Gastroesophageal sphincter (tissue), 3 donors: ENCODE results near the gene KYAT1.

Source experiments
- EP300 ChIP-seq: sonication (generic); formaldehyde crosslinking; IDR thresholded peaks from one replicate; pipeline ENCODE4 v1.6.1; 2017; ENCODE audit warnings: antibody characterized with exemption, mild to moderate bottlenecking
- POLR2AphosphoS5 ChIP-seq: sonication (generic); formaldehyde crosslinking; IDR thresholded peaks from one replicate; pipeline ENCODE4 v1.6.1; 2017; ENCODE audit warnings: antibody characterized with exemption
- TF ChIP-seq, protein P1 (sequence below), 4 experiments: fragments of 200-600 bp in 2 of 4; fragments of 450-650 bp in 2 of 4; sonication (generic) in 1 of 4; IDR thresholded peaks; one replicate each; pipeline ENCODE4 v1.5.1; 2017 to 2019; ENCODE audit warnings: antibody characterized with exemption in 4 of 4, mild to moderate bottlenecking in 2 of 4, moderate library complexity in 2 of 4

DNA sequence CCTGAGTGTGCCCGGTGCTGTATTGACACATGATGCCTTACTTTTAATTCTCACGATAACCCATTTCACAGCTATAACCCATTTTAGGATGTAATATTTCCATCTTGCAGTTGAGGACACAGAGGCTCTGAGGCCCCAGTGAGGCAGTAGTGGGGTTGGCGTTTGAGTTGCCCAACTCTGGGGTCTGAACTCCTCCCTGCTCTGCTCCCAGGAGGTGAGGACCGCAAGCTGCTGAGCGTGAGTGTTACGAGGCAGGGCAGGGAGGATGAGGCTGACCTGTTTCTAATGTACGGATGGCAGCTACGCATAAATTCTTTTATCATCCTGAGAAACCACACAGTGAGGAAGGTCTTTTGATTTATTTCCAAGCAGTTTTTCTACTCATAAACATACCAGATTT, 11.6 kb upstream of the KYAT1 start:
- TF ChIP-seq, protein P1, sequence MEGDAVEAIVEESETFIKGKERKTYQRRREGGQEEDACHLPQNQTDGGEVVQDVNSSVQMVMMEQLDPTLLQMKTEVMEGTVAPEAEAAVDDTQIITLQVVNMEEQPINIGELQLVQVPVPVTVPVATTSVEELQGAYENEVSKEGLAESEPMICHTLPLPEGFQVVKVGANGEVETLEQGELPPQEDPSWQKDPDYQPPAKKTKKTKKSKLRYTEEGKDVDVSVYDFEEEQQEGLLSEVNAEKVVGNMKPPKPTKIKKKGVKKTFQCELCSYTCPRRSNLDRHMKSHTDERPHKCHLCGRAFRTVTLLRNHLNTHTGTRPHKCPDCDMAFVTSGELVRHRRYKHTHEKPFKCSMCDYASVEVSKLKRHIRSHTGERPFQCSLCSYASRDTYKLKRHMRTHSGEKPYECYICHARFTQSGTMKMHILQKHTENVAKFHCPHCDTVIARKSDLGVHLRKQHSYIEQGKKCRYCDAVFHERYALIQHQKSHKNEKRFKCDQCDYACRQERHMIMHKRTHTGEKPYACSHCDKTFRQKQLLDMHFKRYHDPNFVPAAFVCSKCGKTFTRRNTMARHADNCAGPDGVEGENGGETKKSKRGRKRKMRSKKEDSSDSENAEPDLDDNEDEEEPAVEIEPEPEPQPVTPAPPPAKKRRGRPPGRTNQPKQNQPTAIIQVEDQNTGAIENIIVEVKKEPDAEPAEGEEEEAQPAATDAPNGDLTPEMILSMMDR (IDR thresholded peaks at IDR 0.05) = no peak
- TF ChIP-seq EP300 (no peak), POLR2AphosphoS5 (no peak)
